Fibroblast of skin of right quadriceps (primary cell): ENCODE data around the gene EGFR.

ENCODE experiments used
- DNase-seq: peaks from one replicate; pipeline ENCODE4 v3.0.0-alpha.2; 2013

EGFR gene

GRCh38 chr7:55129541-55130394 lies 111.0 kb downstream of the EGFR start:
- peak; percentile 80 for DNase-seq

- no peak for DNase-seq
Measured at GRCh38 chr7:55130395-55131141, 111.8 kb downstream of the EGFR start.

GRCh38 chr7:55131142-55131929 lies 112.5 kb downstream of the EGFR start:
- DNase-seq: no peak

- no peak for DNase-seq
Measured at GRCh38 chr7:55132550-55132889, 113.7 kb downstream of the EGFR start.

GRCh38 chr7:55132890-55133551 lies 114.2 kb downstream of the EGFR start:
- peak; percentile 98 for DNase-seq

- DNase-seq: peak; percentile 99
Measured at GRCh38 chr7:55133630-55134358, 115.0 kb downstream of the EGFR start.

- no peak for DNase-seq
Measured at GRCh38 chr7:55134359-55134725, 115.5 kb downstream of the EGFR start.

- DNase-seq: no peak
Measured at GRCh38 chr7:55134786-55135185, 116.0 kb downstream of the EGFR start.

GRCh38 chr7:55135462-55135861 lies 116.6 kb downstream of the EGFR start:
- DNase-seq: no peak

GRCh38 chr7:55138663-55139062 lies 119.8 kb downstream of the EGFR start:
- no peak for DNase-seq

- DNase-seq: peak; percentile 40
Measured at GRCh38 chr7:55140221-55140940, 121.6 kb downstream of the EGFR start.

GRCh38 chr7:55140941-55141278 lies 122.1 kb downstream of the EGFR start:
- DNase-seq: no peak

GRCh38 chr7:55142919-55143600 lies 124.2 kb downstream of the EGFR start:
- DNase-seq: no peak

- DNase-seq: no peak
Measured at GRCh38 chr7:55144333-55145317, 125.8 kb downstream of the EGFR start.

GRCh38 chr7:55145606-55146005 lies 126.8 kb downstream of the EGFR start:
- DNase-seq: no peak

- DNase-seq: no peak
Measured at GRCh38 chr7:55147101-55147500, 128.3 kb downstream of the EGFR start.

- DNase-seq: no peak
Measured at GRCh38 chr7:55147736-55148135, 128.9 kb downstream of the EGFR start.

- peak; percentile 39 for DNase-seq
Measured at GRCh38 chr7:55148571-55148970, 129.8 kb downstream of the EGFR start.

GRCh38 chr7:55149001-55149400 lies 130.2 kb downstream of the EGFR start:
- peak; percentile 33 for DNase-seq

GRCh38 chr7:55150166-55150565 lies 131.3 kb downstream of the EGFR start:
- DNase-seq: no peak
